NCI-H187 treated with DMSO at 0.1 percent for 48 hours (cell line): ENCODE data around the gene ENDOV.

Experiments used
- DNase-seq: peaks from one replicate; lab custom pipeline; 2025; lab: John Stamatoyannopoulos, UW

Gene ENDOV

GRCh38 chr17:80431246-80432195, 16.6 kb downstream of the ENDOV start:
- DNase-seq: no peak

DNA sequence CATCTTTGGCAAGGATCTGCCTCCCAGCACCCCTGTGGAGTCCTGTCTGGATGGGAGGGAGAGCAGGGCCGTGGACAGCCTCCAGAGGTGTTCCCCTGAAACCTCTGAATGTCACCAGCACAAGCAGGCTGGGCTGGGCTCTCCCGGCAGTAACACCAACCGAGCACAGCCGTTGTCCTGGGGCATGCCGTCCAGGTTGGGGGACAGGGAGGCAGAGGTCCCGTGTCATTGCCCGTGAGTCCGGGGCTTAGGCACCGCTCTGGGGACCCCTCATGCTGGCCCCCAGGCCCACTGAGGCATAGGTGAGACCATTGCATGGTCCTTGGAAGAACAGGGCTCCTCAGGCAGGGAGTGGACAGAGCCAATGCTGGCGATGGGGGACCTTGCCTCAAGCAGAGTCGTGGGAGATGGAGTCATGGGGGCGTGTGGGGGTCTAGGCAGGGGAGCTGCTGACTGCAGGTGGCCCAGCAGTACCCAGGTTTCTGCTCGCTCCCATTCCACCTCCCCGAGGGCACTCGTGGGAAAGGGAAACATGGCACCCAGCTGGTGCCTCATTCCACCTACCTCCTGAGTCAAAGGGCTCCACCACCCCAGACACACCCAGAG, 17.5 kb downstream of the ENDOV start:
- DNase-seq: no peak

GRCh38 chr17:80432961-80433550, 18.1 kb downstream of the ENDOV start:
- DNase-seq: no peak

DNA sequence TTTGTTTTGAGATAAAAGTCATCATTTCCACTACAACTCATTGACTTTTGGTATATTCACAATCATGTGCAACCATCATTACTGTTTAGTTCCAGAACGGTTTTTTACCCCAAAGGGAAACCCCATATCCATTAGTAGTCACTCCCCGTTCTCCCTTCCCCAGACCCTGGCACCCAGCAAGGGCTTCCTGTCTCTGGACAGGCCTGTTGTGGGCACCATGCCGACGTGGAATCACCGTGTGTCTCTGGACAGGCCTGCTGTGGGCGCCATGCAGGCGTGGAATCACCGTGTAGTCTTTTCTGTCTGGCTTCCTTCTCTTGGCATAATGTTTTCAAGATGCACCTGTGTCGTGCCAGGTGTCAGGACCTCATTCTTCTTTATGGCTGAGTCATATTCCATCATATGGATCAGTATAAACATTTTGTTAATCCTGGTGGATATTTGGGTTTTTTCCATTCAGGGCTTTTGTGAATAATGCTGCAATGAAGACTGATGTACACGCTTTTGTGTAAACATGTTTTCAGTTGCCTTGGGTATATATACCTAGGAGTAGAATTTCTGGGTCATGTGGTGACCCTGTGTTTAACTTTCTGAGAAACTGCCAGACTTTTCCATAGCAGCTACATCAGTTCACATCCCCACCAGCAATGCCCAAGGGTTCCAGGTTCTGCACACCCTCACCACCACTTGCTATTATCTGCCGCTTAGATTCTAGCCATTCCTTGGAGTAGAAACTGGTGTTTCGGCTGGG, 19.1 kb downstream of the ENDOV start:
- DNase-seq: no peak

DNA sequence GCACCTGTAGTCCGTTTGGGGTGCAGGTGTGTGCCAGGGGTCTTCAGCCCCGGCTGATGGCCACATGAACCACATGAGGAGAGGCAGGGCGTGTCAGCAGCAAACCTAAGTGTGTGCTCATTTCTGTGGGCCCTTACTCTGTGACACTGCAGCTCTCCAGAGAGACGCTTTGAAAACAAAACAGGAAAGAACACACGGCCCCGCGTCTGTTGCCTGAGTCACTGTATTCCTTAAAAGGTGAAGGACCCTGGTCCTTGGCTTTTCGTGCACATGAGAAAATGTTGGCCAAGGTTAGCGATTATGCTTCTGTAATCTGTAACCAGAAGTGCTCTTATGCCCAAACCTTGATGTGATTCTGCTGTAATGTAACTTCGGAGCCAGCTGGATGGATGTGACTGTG, 22.6 kb downstream of the ENDOV start:
- DNase-seq: no peak

GRCh38 chr17:80438806-80439205, 23.8 kb downstream of the ENDOV start:
- DNase-seq: no peak

GRCh38 chr17:80439499-80439898, 24.5 kb downstream of the ENDOV start:
- no peak for DNase-seq

DNA sequence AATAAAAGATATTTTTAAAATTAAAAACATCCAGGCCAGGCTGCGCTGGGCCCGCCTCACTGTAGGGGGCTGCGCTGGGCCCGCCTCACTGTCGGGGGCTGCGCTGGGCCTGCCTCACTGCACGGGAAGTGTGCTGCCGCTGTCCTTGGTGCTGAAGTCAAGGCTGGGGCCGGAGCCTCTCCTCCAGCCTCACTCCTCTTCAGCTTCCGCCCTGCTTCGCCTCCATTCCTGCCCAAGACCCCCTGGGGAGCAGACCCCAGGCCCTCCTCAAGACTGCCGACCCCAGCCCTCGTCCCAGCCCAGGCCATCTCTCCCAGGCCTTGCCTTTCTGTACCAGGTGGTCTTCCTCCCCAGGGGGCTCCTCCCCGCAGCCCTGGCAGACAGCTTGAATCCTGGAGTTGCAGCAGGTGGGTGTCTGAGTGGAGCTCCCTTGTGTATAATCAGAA, 26.2 kb downstream of the ENDOV start:
- DNase-seq: no peak

- no peak for DNase-seq
Observed at GRCh38 chr17:80441598-80442322, 26.8 kb downstream of the ENDOV start.

GRCh38 chr17:80442323-80442659, 27.3 kb downstream of the ENDOV start:
- no peak for DNase-seq

GRCh38 chr17:80442764-80443163, 27.8 kb downstream of the ENDOV start:
- DNase-seq: no peak

DNA sequence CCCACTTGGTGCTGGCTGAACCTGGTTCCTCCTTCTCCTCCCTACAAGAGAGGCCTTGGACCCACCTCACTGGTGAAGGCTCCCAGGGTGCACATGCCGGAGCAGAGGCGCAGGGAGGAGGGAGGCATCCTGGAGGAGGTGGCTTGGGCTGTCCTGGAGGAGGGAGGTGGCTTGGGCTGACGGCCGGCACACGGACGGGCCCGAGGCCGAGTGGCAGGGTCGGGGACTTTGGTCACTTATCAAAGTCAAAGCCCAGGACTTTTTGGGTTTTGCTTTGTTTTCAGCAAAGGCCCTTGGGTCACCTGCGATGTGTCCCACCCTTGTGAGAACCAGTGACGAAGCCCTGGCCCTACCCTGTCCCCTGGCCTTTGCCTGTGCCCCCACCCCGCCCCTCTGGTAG, 28.5 kb downstream of the ENDOV start:
- no peak for DNase-seq

GRCh38 chr17:80443916-80444643, 29.1 kb downstream of the ENDOV start:
- no peak for DNase-seq

- DNase-seq: no peak
Observed at GRCh38 chr17:80444644-80444979, 29.6 kb downstream of the ENDOV start.

GRCh38 chr17:80445007-80445725, 30.2 kb downstream of the ENDOV start:
- no peak for DNase-seq

DNA sequence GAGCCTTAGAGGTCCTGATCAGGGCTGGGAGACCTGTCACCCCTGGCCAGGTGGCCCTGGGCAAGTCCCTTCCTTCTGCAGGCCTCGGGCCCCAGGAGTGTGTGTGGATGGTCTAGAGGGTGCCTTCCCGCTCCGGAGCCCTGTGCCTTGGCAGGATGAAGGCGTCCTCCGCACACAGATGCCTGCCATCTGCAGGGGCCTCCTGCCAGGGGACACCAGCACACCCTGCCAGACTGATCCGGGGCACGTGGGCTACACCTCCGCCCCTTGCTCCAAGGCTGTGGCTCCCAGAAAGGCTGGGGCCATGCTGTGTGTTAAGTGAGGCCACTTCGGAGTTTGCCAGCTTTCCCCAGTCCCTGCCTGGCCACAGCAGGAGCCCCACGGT, 30.8 kb downstream of the ENDOV start:
- DNase-seq: no peak

DNA sequence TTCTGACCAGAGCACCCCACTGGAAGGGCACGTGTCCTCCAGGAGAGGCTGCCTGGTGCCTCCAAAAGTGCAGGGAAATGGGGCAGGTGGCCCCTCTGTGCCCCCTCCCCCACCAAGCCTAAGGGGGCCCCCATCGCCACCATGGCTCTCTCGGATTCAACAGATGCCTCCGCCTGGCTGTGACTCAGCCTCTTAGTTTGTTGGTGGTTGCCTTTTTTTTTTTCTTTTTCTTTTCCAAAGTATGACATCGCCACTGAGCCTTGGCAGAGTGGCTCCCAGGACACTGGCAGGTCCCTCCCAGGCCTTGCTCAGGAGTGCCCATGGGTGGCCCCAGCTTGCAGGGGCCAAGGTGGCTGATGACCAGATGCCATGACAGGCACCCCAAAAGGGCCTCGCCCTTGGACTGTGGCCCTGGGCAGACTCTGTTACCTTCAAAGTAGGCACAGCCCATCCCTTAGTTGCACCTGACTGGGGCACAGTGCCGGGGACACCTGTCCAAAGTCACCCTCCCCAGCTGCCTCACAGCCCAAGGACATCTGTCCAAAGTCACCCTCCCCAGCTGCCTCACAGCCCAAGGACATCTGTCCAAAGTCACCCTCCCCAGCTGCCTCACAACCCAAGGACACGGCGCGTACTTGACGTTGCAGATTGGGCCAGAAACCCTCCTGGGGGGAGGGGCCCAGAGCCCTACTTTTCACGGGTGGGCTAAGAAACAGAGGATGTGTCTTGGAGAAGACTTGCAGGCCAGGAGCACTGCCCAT, 31.9 kb downstream of the ENDOV start:
- no peak for DNase-seq

DNA sequence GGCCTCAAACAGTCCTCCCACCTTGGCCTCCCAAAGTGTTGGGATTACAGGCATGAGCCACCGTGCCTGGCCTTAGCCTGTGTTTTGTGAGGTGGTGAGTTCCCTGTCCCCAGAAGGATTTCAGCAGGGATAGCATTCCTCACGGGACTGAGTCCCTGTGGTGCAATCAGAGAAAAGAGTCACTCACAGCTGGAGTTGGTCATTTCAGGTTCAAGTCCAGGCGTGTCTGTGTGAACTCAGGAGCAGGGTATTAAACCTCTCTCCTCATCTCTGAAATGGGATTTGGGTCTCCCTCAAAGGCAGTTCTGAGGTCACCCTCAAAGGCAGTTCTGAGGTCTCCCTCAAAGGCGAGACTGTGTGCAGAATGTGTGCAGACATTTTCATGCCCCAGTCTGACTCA, 32.8 kb downstream of the ENDOV start:
- DNase-seq: no peak

GRCh38 chr17:80449194-80449929, 34.4 kb downstream of the ENDOV start:
- DNase-seq: no peak
